GM12878 (cell line): ENCODE results near the gene LRRC3B. TPM values are rescaled to one million over a fixed set of nuclear protein-coding genes. Genes with fewer than 3 reads are reported as not detected.

Experiments
- ATAC-seq: fragments of 200-7000 bp; cut with Tn5 transposase; 3 replicates; pipeline ENCODE4 v1.9.1; 2020; ENCODE audit warnings: mild to moderate bottlenecking, moderate library complexity
- BruUV-seq: library from RNA; stranded (reverse); fragments of 400-500 nt; replicated peaks from 2 replicates; lab custom pipeline; 2021; lab: Mats Ljungman, UMichigan
- CTCF ChIA-PET: fragments of 300-600 bp; sonication (Branson Sonifier 250); formaldehyde crosslinking; extraction: SDS; loops from one replicate; lab custom pipeline; 2021; ENCODE audit warnings: inconsistent platforms; lab: Yijun Ruan, JAX
- POLR2A ChIA-PET: fragments of 350-600 bp; formaldehyde crosslinking; extraction: SDS; loops from one replicate; lab custom pipeline; 2021; ENCODE audit warnings: inconsistent platforms; lab: Charles Lee
- RAD21 ChIA-PET: fragments of 300-600 bp; sonication (Branson Sonifier 250); formaldehyde crosslinking; loops from one replicate; lab custom pipeline; 2023; ENCODE audit warnings: antibody characterized with exemption; ENCODE audit not compliant: unreplicated experiment; lab: Charles Lee
- SMC1A ChIA-PET: fragments of 300-600 bp; sonication (Branson Sonifier 250); formaldehyde crosslinking; loops from one replicate; lab custom pipeline; 2023; ENCODE audit not compliant: unreplicated experiment, uncharacterized antibody; lab: Charles Lee
- DNase-seq: peaks from one replicate; pipeline ENCODE4 v3.0.0-alpha.2; 2011; ENCODE audit warnings: low read depth, low spot score
- FAIRE-seq: peaks from 3 replicates; lab custom pipeline; 2011; peaks lifted over from hg19 to GRCh38; lab: Jason Lieb, UNC
- H2AFZ ChIP-seq: 2 replicates; pipeline ENCODE4 v1.6.0; 2011; ENCODE audit warnings: low read depth, low read length, control low read depth; ENCODE audit not compliant: control insufficient read depth
- H3K27ac ChIP-seq: 2 replicates; pipeline ENCODE4 v1.5.1; 2011; ENCODE audit warnings: control low read depth; ENCODE audit not compliant: control insufficient read depth, insufficient read depth
- H3K27me3 ChIP-seq, 2 experiments: replicated peaks in 1 of 2; 2 replicates each; pipeline versions ENCODE4 v1.6.0 to v1.6.1; 2011; ENCODE audit warnings: low read length in 1 of 2; ENCODE audit not compliant: control insufficient read depth in 2 of 2, insufficient read depth in 2 of 2
- H3K36me3 ChIP-seq, 2 experiments: 2 replicates each; pipeline ENCODE4 v1.5.1; 2011; ENCODE audit warnings: low read length in 1 of 2; ENCODE audit not compliant: control insufficient read depth in 2 of 2, insufficient read depth in 2 of 2
- H3K4me1 ChIP-seq: 2 replicates; pipeline ENCODE4 v1.6.1; 2011; ENCODE audit warnings: mild to moderate bottlenecking, low read length, moderate library complexity, mixed read lengths; ENCODE audit not compliant: control insufficient read depth, insufficient read depth
- H3K4me2 ChIP-seq: 2 replicates; pipeline ENCODE4 v1.6.0; 2011; ENCODE audit warnings: control low read depth; ENCODE audit not compliant: control insufficient read depth, insufficient read depth
- H3K4me3 ChIP-seq: fragments of 200-600 bp; sonication (generic); 2 replicates; pipeline ENCODE4 v1.5.1; 2016
- H3K79me2 ChIP-seq: 2 replicates; pipeline ENCODE4 v1.6.0; 2011; ENCODE audit warnings: low read length; ENCODE audit not compliant: control insufficient read depth, insufficient read depth
- H3K9ac ChIP-seq: 2 replicates; pipeline ENCODE4 v1.8.0; 2011; ENCODE audit warnings: low read length, control low read depth, mixed read lengths; ENCODE audit not compliant: control insufficient read depth, insufficient read depth
- H3K9me3 ChIP-seq: replicated peaks from 3 replicates; pipeline ENCODE4 v1.5.1; 2011; ENCODE audit warnings: mild to moderate bottlenecking, low read length; ENCODE audit not compliant: control insufficient read depth, insufficient read depth
- H4K20me1 ChIP-seq: 2 replicates; pipeline ENCODE4 v1.6.0; 2011; ENCODE audit not compliant: control insufficient read depth, insufficient read depth
- ASH2L ChIP-seq: fragments of 300-600, 200-600 bp; sonication (generic); IDR thresholded peaks from 2 replicates; pipeline ENCODE4 v1.6.1; 2017; ENCODE audit warnings: low read depth, mild to moderate bottlenecking, borderline replicate concordance
- ATF3 ChIP-seq: IDR thresholded peaks from 2 replicates; pipeline ENCODE4 v1.6.1; 2011; ENCODE audit warnings: low read depth, mild to moderate bottlenecking, low read length, moderate library complexity, borderline replicate concordance; ENCODE audit errors: extremely low read depth
- CBX5 ChIP-seq: sonication (generic); IDR thresholded peaks from 2 replicates; pipeline ENCODE4 v1.6.1; 2016; ENCODE audit warnings: low read depth, moderate library complexity, mild to moderate bottlenecking, inconsistent platforms
- CREB1 ChIP-seq: IDR thresholded peaks from 2 replicates; pipeline ENCODE4 v1.6.1; 2012; ENCODE audit warnings: low read depth, mild to moderate bottlenecking, inconsistent platforms
- CTCF ChIP-seq, 3 experiments: IDR thresholded peaks in 2 of 3; conservative IDR thresholded peaks in 1 of 3; 2 replicates each; pipeline ENCODE4 v1.5.1; 2011; ENCODE audit warnings: low read depth in 3 of 3, low read length in 3 of 3, mild to moderate bottlenecking in 3 of 3, control low read depth in 2 of 3, moderate library complexity in 2 of 3, inconsistent platforms in 1 of 3, mixed read lengths in 1 of 3; ENCODE audit not compliant: control insufficient read depth in 2 of 3, insufficient read depth in 1 of 3; ENCODE audit errors: extremely low read depth in 1 of 3
- EGR1 ChIP-seq, 2 experiments: IDR thresholded peaks; 1 replicate in 1 of 2; 2 replicates in 1 of 2; pipeline ENCODE4 v1.6.1; 2011 to 2012; ENCODE audit warnings: low read depth in 2 of 2, low read length in 2 of 2, borderline replicate concordance in 1 of 2, mild to moderate bottlenecking in 1 of 2, moderate library complexity in 1 of 2
- FOXM1 ChIP-seq: IDR thresholded peaks from 2 replicates; pipeline ENCODE4 v1.6.1; 2012; ENCODE audit warnings: low read depth, mild to moderate bottlenecking, inconsistent platforms, low read length, moderate library complexity
- GATAD2B ChIP-seq: fragments of 450-650 bp; conservative IDR thresholded peaks from 2 replicates; pipeline ENCODE4 v1.6.1; 2017; ENCODE audit warnings: low read depth, mild to moderate bottlenecking, moderate library complexity
- MEF2A ChIP-seq: IDR thresholded peaks from 2 replicates; pipeline ENCODE4 v1.6.1; 2011; ENCODE audit warnings: low read depth, mild to moderate bottlenecking, low read length, moderate library complexity; ENCODE audit not compliant: insufficient read depth
- MLLT1 ChIP-seq: fragments of 450-650 bp; IDR thresholded peaks from 2 replicates; pipeline ENCODE4 v1.6.1; 2016; ENCODE audit warnings: mild to moderate bottlenecking
- NBN ChIP-seq: fragments of 450-650 bp; IDR thresholded peaks from 2 replicates; pipeline ENCODE4 v1.6.1; 2016
- NRF1 ChIP-seq: conservative IDR thresholded peaks from 2 replicates; pipeline ENCODE4 v1.6.1; 2011; ENCODE audit warnings: mild to moderate bottlenecking, low read depth, low read length, improper control_type of control experiment
- RAD21 ChIP-seq: IDR thresholded peaks from 2 replicates; pipeline ENCODE4 v1.6.1; 2011; ENCODE audit warnings: mild to moderate bottlenecking, low read depth, low read length, moderate library complexity; ENCODE audit not compliant: insufficient read depth
- RELA ChIP-seq: fragments of 450-650 bp; IDR thresholded peaks from 2 replicates; pipeline ENCODE4 v1.8.0; 2014; ENCODE audit warnings: borderline replicate concordance; ENCODE audit not compliant: partially characterized antibody
- SPI1 ChIP-seq: IDR thresholded peaks from 2 replicates; pipeline ENCODE4 v1.6.1; 2011; ENCODE audit warnings: low read depth, mild to moderate bottlenecking, low read length, moderate library complexity, borderline replicate concordance; ENCODE audit not compliant: insufficient read depth
- ZBTB11 ChIP-seq: fragments of 450-650 bp; formaldehyde crosslinking; IDR thresholded peaks from 2 replicates; pipeline ENCODE4 v1.5.0; 2022; ENCODE audit warnings: mild to moderate bottlenecking, missing genetic modification characterization
- ZNF622 ChIP-seq: fragments of 450-650 bp; IDR thresholded peaks from 2 replicates; pipeline ENCODE4 v1.6.1; 2017; ENCODE audit warnings: mild to moderate bottlenecking, inconsistent platforms
- in situ Hi-C: fragments of 300-500 bp; cut with MboI; formaldehyde crosslinking; loops from 9 replicates; pipeline ENCODE4 v1.14.3; 2018; ENCODE audit warnings: mixed read lengths
- intact Hi-C: fragments of 100-400 bp; cut with micrococcal nuclease; formaldehyde crosslinking; loops from one replicate; pipeline ENCODE4 v1.14.2; 2022; ENCODE audit not compliant: unreplicated experiment
- polyA plus RNA-seq, 11 experiments: library from polyadenylated mRNA; depleted of rRNA in 4 of 11; unstranded in 6 of 11; stranded (reverse) in 5 of 11; fragments of >200 nt; fragmentation: Nextera tagmentation in 4 of 11; fragmentation: Illumina TruSeq in 1 of 11; extraction: Ambion mirVana in 4 of 11; extraction: Trizol in 1 of 11; gene quantifications; 1 replicate in 1 of 11; 2 replicates in 10 of 11; pipeline versions ENCODE4 v1.2.1 to v1.2.3, GENCODE V29; 2011 to 2016; ENCODE audit warnings: inconsistent platforms in 2 of 11, missing spikeins in 2 of 11, low read depth in 1 of 11
- total RNA-seq, 4 experiments: library from RNA; depleted of rRNA in 3 of 4; stranded (reverse); fragments of >200 nt in 3 of 4; fragmentation: Illumina TruSeq in 1 of 4; extraction: Trizol in 1 of 4; gene quantifications; 2 replicates each; pipeline versions ENCODE4 v1.2.1 to v1.2.3, GENCODE V29; 2013 to 2021

The LRRC3B gene
- total and polyA plus RNA-seq, 10 of the 15 experiments (the other 5 are each of a cell fraction or from before 2014, with no cell fraction given): not detected

GRCh38 chr3:26753095-26753494 is 130.5 kb downstream of the LRRC3B start (continued):
- no peak for TF ChIP-seq MEF2A
- no peak for TF ChIP-seq CREB1

GRCh38 chr3:26757978-26758377 is 135.4 kb downstream of the LRRC3B start:
- Histone ChIP-seq H3K27me3 (no peaks in the 10 kb centered on the region), H3K79me2 (no peaks in the 10 kb centered on the region), H4K20me1 (no peaks in the 10 kb centered on the region), H3K9me3 (no peaks in the 10 kb centered on the region), H3K4me3 (no peak overlapping the region), H3K9ac (no peak overlapping the region), H3K36me3 (no peaks in the 10 kb centered on the region), H3K4me1 (no peaks in the 10 kb centered on the region), H3K4me2 (no peak overlapping the region), H2AFZ (no peak overlapping the region), H3K27ac (no peak overlapping the region)
- no peak for FAIRE-seq
- BruUV-seq: no TSS peak
- SMC1A ChIA-PET: no interaction called here
- POLR2A ChIA-PET: no interaction called here
- intact Hi-C loops (no loop called here), in situ Hi-C loops (no loop called here)
- ATAC-seq: no peak
- CTCF ChIA-PET: no interaction called here
- DNase-seq: no peak
- RAD21 ChIA-PET: no interaction called here
- TF ChIP-seq ASH2L (no peak), ATF3 (no peak), FOXM1 (no peak), CTCF (IDR thresholded peaks at IDR 0.05 in 2 of 3, conservative IDR thresholded peaks at IDR 0.05 in 1 of 3; ENCODE audit: control insufficient read depth in 2 of 3, extremely low read depth in 1 of 3, insufficient read depth in 1 of 3, low read depth in 3 of 3, low read length in 3 of 3) (no peak), EGR1 (IDR thresholded peaks at IDR 0.05; ENCODE audit: borderline replicate concordance in 1 of 2, low read depth in 2 of 2, low read length in 2 of 2) (no peak), NRF1 (no peak), GATAD2B (no peak), MLLT1 (no peak), RELA (no peak), SPI1 (no peak), ZNF622 (no peak), NBN (no peak), RAD21 (no peak), ZBTB11 (CRISPR knock-in tag) (no peak), CBX5 (no peak)
